Caco-2 (cell line): ENCODE results near the gene EEF1AKMT4. TPM values are rescaled to one million over a fixed set of nuclear protein-coding genes. Genes with fewer than 3 reads are reported as not detected.

ENCODE experiments used
- Bru-seq: library from RNA; stranded (reverse); fragments of 400-500 nt; gene quantifications from one replicate; lab custom pipeline; 2021; lab: Mats Ljungman, UMichigan
- BruChase-seq, 2 experiments: library from RNA; stranded (reverse); fragments of 400-500 nt; gene quantifications; one replicate each; lab custom pipeline; 2021; lab: Mats Ljungman, UMichigan
- BruUV-seq: library from RNA; stranded (reverse); fragments of 400-500 nt; replicated peaks from 2 replicates; lab custom pipeline; 2021; lab: Mats Ljungman, UMichigan
- CTCF ChIA-PET: fragments of 300-600 bp; sonication (Branson Sonifier 250); formaldehyde crosslinking; loops from one replicate; lab custom pipeline; 2022; ENCODE audit warnings: antibody characterized with exemption; lab: Charles Lee
- POLR2A ChIA-PET: fragments of 300-600 bp; sonication (Branson Sonifier 250); formaldehyde crosslinking; loops from one replicate; lab custom pipeline; 2022; ENCODE audit warnings: antibody characterized with exemption; lab: Charles Lee
- DNase-seq, 2 experiments: peaks; one replicate each; pipeline versions ENCODE4 v3.0.0 to v3.0.0-alpha.2; 2020 to 2022
- H3K27me3 ChIP-seq: replicated peaks from 2 replicates; pipeline ENCODE4 v1.6.0; 2011; ENCODE audit warnings: low read length; ENCODE audit not compliant: control insufficient read depth, insufficient read depth
- H3K36me3 ChIP-seq: 2 replicates; pipeline ENCODE4 v1.5.1; 2011; ENCODE audit warnings: low read length; ENCODE audit not compliant: control insufficient read depth, insufficient read depth
- H3K4me1 ChIP-seq: fragments of 250-450 bp; sonication (Bioruptor Pico); 2 replicates; pipeline ENCODE4 v1.5.1; 2020; ENCODE audit warnings: mild to moderate bottlenecking
- H3K4me3 ChIP-seq: 2 replicates; pipeline ENCODE4 v1.5.1; 2011; ENCODE audit warnings: low read depth, mild to moderate bottlenecking, control low read depth, low read length
- H3K9me3 ChIP-seq: fragments of 250-450 bp; sonication (Bioruptor Pico); 2 replicates; pipeline ENCODE4 v1.5.1; 2020; ENCODE audit warnings: mild to moderate bottlenecking, moderate library complexity
- H3K27ac Mint-ChIP-seq: one replicate; pipeline ENCODE4 v1.8.0; 2022; ENCODE audit warnings: mixed read lengths; ENCODE audit not compliant: unreplicated experiment
- H3K27me3 Mint-ChIP-seq: one replicate; pipeline ENCODE4 v1.8.0; 2022; ENCODE audit warnings: mixed read lengths; ENCODE audit not compliant: insufficient read depth, unreplicated experiment
- H3K36me3 Mint-ChIP-seq: one replicate; pipeline ENCODE4 v1.8.0; 2022; ENCODE audit warnings: mild to moderate bottlenecking, mixed read lengths; ENCODE audit not compliant: insufficient read depth, unreplicated experiment
- H3K4me1 Mint-ChIP-seq: one replicate; pipeline ENCODE4 v1.8.0; 2022; ENCODE audit warnings: low read depth, mixed read lengths; ENCODE audit not compliant: unreplicated experiment
- H3K4me3 Mint-ChIP-seq: one replicate; pipeline ENCODE4 v1.8.0; 2022; ENCODE audit warnings: mild to moderate bottlenecking, moderate library complexity, mixed read lengths; ENCODE audit not compliant: unreplicated experiment
- H3K9me3 Mint-ChIP-seq: one replicate; pipeline ENCODE4 v1.8.0; 2022; ENCODE audit warnings: mixed read lengths; ENCODE audit not compliant: unreplicated experiment
- CTCF ChIP-seq, 2 experiments: fragments of 200-600 bp in 1 of 2; IDR thresholded peaks; 1 replicate in 1 of 2; 2 replicates in 1 of 2; pipeline versions ENCODE4 v1.5.1 to v1.8.0; 2011 to 2022; ENCODE audit warnings: antibody characterized with exemption in 1 of 2, control low read depth in 1 of 2, inconsistent platforms in 1 of 2, low read depth in 1 of 2, low read length in 1 of 2, mild to moderate bottlenecking in 1 of 2, moderate library complexity in 1 of 2; ENCODE audit not compliant: insufficient read depth in 1 of 2, severe bottlenecking in 1 of 2, unreplicated experiment in 1 of 2
- intact Hi-C: fragments of 100-400 bp; cut with micrococcal nuclease; formaldehyde crosslinking; loops from one replicate; pipeline ENCODE4 v1.10.0; 2022; ENCODE audit not compliant: unreplicated experiment
- long read RNA-seq: library from polyadenylated mRNA; stranded (forward); transcript quantifications from one replicate; pipeline ENCODE4 v2.0.0, GENCODE V29; 2022
- total RNA-seq: library from RNA; stranded (reverse); gene quantifications from 2 replicates; pipeline ENCODE4 v1.2.3, GENCODE V29; 2022

The EEF1AKMT4 gene
- total RNA-seq, result 12.1 and 13.1 TPM in 2 replicates
- Bru-seq, nascent RNA, result percentile 54 among the genes with signal in this experiment
- percentile 65 among the genes with signal in this experiment for BruChase-seq, experiment 1, labeled RNA remaining after a 2-hour chase
- percentile 70 among the genes with signal in this experiment for BruChase-seq, experiment 2, labeled RNA remaining after a 6-hour chase
- long read RNA-seq, transcript EEF1AKMT4-201 (3 exons, 1,823 nt), result major isoform, 39 of 43 reads
- long read RNA-seq, partial matches to known transcripts, result 0 of 43 reads
- long read RNA-seq, other reads (novel, unspliced or antisense), result 4 of 43 reads

- CTCF ChIA-PET, result interaction anchor here (0.6 to 1.0 kb wide), 3 partner anchors 9 to 75 kb away, joined by 4 to 5 read pairs (median 4); no protein-coding TSS in a partner anchor
- Mint-ChIP-seq H3K36me3 (peaks cover 22% of the 10 kb centered on the region), H3K4me1 (no peaks in the 10 kb centered on the region), H3K9me3 (no peaks in the 10 kb centered on the region), H3K4me3 (peak within 1 kb of the TSS; percentile 89), H3K27ac (peak within 1 kb of the TSS; percentile 96), H3K27me3 (no peaks in the 10 kb centered on the region)
- DNase-seq, result peak; percentile 97 to 98
- intact Hi-C loops, result loop anchor here (1.0 to 2.0 kb wide), 4 partner anchors 13 to 105 kb away; no protein-coding TSS in a partner anchor
- no peaks in the 10 kb centered on the region for H3K9me3 ChIP-seq
- no peaks in the 10 kb centered on the region; the same call in 1 of the 2 replicates for H3K36me3 ChIP-seq
- H3K27me3 ChIP-seq, result no peaks in the 10 kb centered on the region
- TF ChIP-seq CTCF (IDR thresholded peaks at IDR 0.05; ENCODE audit: insufficient read depth in 1 of 2, low read depth in 1 of 2, low read length in 1 of 2, severe bottlenecking in 1 of 2, unreplicated experiment in 1 of 2), result peak; percentile 38 to 60
- peak within 1 kb of the TSS; percentile 89 for H3K4me3 ChIP-seq
- BruUV-seq, result TSS peak; percentile 51
- POLR2A ChIA-PET, result no interaction called here
- H3K4me1 ChIP-seq, result no peaks in the 10 kb centered on the region
These were observed at the start of gene EEF1AKMT4 for GRCh38 chr3:184249412-184250166. Gene EEF1AKMT4, plus strand, starts transcription at chr3:184249672. Its CDS starts 23 bp downstream, at chr3:184249695.

GRCh38 chr3:184200825-184201224 is 48.6 kb upstream of the EEF1AKMT4 start:
- ChIA-PET POLR2A (no interaction called here), CTCF (no interaction called here)
- no peak for DNase-seq
- intact Hi-C loops, result no loop called here
- Mint-ChIP-seq H3K27me3 (peaks cover 3% of the 10 kb centered on the region), H3K4me1 (no peaks in the 10 kb centered on the region), H3K36me3 (peaks cover 8% of the 10 kb centered on the region), H3K9me3 (no peaks in the 10 kb centered on the region), H3K27ac (no peak overlapping the region), H3K4me3 (no peak overlapping the region)
- Histone ChIP-seq H3K27me3 (no peaks in the 10 kb centered on the region), H3K4me3 (no peak overlapping the region), H3K9me3 (no peaks in the 10 kb centered on the region), H3K36me3 (no peaks in the 10 kb centered on the region), H3K4me1 (no peaks in the 10 kb centered on the region)
- TF ChIP-seq CTCF (IDR thresholded peaks at IDR 0.05; ENCODE audit: insufficient read depth in 1 of 2, low read depth in 1 of 2, low read length in 1 of 2, severe bottlenecking in 1 of 2, unreplicated experiment in 1 of 2), result no peak
- BruUV-seq, result no TSS peak

GRCh38 chr3:184203526-184203925 is 45.9 kb upstream of the EEF1AKMT4 start:
- BruUV-seq, result no TSS peak
- ChIA-PET CTCF (no interaction called here), POLR2A (no interaction called here)
- Mint-ChIP-seq H3K27me3 (peaks cover 11% of the 10 kb centered on the region), H3K4me3 (no peak overlapping the region), H3K36me3 (no peaks in the 10 kb centered on the region), H3K9me3 (no peaks in the 10 kb centered on the region), H3K4me1 (no peaks in the 10 kb centered on the region), H3K27ac (no peak overlapping the region)
- no peak for DNase-seq
- H3K36me3 ChIP-seq, result no peaks in the 10 kb centered on the region
- TF ChIP-seq CTCF (IDR thresholded peaks at IDR 0.05; ENCODE audit: insufficient read depth in 1 of 2, low read depth in 1 of 2, low read length in 1 of 2, severe bottlenecking in 1 of 2, unreplicated experiment in 1 of 2), result no peak
- H3K4me3 ChIP-seq, result no peak overlapping the region
- no peaks in the 10 kb centered on the region for H3K27me3 ChIP-seq
- intact Hi-C loops, result no loop called here
- H3K4me1 ChIP-seq, result no peaks in the 10 kb centered on the region
- H3K9me3 ChIP-seq, result no peaks in the 10 kb centered on the region
